Femur (tissue), 1 donor: ENCODE data around the gene NRIP3.
"Not testable (repeated sequence)": the region's sequence is repeated elsewhere in the genome, so short reads cannot be mapped to it uniquely, and the experiment has no call there.

ENCODE experiments used
- DNase-seq: peaks from one replicate; pipeline ENCODE4 v3.0.0-alpha.2; 2017

Gene NRIP3

DNA sequence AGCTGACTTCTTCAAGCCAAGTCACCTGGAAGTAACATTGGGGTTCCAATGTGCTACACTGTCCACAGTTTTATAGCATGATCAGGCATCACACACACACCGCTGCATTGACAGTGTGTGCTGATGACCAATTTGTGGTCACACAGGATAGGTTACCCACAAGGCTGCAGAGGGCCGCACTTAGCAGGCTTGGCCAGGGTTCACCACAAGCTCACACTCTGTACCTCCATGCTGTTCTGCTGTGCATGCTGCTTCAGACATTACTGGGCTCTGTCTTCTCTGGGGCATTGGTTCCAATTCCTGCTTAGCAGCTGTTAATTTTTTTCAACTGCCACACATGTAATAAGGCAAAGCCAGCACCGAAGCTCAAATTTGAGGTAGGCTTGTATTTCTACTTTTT is 11.0 kb upstream of the NRIP3 start:
- no peak for DNase-seq

DNA sequence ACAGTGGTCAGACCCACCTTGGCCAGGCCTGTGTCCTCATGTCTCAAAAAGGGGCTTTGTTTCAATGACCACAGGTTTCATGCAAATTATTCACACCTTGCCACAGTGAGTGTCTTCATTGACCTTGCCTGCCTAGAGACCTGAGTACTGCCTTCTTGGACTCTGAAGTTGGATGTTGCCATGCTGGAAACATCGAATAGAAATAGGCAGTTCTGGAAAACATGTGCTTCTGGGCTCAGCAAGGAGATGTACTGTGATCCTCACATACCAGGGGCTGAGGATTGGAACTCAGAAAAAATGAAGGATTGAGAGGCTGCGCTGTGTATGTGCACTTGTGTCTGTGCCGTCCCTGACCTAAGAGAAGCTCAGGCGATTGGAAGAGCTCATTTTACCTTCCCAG is 9.6 kb upstream of the NRIP3 start:
- no peak for DNase-seq

DNA sequence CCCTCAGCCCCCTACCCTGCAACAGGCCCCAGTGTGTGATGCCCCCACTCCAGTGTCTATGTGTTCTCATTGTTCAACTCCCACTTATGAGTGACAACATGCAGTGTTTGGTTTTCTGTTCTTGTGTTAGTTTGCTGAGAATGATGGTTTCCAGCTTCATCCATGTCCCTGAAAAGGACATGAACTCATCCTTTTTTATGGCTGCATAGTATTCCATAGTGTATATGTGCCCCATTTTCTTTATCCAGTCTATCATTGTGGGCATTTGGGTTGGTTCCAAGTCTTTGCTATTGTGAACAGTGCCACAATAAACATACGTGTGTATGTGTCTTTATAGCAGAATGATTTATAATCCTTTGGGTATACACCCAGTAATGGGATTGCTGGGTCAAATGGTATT is 5.7 kb upstream of the NRIP3 start:
- DNase-seq = not testable (repeated sequence)

DNA sequence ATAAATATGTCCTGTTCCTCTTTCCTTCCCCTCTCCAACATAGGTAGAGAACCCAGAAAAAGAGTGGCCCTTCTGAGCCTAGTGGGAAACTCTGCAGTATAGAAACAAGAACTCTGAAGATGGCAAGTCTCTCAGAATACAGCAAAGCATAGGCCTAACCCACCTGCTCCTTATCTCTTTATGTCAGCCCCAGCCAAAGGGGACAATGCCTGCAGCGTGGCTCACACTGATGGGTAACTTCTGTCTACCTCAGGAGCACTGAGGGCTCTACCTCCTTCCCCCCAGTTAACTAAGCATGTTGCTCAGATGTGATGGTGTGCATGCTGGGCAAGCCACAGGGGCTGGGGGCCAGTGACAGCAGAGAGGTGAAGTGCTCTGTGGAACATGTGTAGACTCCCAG is 4.9 kb upstream of the NRIP3 start:
- no peak for DNase-seq

DNA sequence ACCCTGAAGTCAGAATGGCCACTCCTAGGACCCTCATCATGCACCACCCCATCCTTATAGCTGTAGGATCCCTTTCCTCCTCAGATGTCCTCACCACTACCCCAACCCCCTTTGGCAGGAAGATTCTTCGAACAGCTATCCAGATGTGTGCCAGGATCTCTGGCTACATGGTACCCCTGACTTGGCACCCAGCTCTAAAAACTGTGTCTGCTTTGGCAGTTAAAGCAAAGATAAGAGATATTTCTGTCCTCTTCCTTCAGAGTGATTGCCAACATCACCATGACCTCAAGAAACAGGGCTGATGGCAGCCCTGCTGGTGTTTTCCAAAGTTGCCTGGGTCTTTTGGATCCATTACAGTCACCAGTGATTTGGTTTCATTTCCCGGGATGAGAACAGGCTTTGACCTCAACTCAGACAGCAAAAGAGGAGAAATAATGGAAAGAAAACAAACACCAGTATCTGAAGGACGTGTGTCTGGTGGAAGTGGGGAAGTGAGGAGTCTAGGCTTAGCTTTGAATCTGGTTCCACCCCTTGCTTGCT is 4.3 kb upstream of the NRIP3 start:
- no peak for DNase-seq

DNA sequence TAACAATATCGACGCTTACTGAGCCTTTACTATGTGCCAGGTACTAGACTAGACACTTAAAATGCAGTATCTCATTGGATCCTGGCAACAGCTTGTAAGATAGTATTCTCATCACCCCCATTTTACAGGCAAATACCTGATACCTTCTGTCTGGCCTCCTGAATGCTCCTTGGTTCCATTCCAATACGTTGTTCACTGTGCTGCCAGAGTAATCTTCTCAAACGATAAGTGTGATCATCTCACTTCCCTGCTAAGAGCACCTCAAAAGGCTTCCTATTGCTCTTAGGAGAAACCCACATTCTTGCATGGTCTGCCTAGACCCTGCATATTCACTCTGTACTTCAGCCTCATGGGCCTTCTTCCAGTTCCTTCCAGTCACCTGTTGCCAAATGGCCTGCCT is 1.3 kb upstream of the NRIP3 start:
- no peak for DNase-seq

DNA sequence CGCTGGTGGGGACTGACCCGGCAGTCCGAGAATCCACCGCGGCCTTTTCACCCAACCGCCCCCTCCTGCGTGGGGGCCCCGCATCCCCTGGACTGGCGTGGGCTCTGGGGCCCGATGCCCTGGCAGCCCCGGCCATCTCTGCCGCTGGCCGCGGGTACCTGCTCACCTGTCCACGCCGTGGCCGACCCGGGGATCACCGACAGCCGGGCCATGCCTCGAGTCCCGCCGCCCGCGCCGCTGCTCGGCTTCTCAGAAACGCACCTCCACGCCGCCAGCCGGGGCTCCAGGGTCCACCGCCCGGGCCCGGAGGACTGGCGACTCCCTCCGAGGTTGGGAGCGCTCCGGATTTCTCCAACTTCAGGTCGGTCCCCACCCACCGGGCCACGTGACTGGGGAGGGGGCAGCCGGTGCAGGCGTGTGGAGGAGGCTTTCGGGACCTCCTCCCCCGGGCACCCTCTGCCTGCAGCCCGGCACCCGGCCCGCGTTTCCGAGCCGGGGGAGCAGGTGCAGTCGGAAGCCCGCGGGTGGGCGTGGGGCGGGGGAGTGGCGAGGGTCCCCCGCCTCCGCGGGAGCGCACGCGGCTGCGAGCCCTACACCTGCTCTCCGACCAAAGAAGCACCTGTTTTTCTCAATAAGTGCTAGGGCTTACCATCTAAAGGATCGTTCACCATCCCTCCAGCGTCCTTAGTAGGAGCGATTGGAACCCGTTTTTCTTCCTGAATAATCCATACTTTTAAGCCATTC is 554 bp upstream of the NRIP3 start:
- DNase-seq = peak; percentile 39

DNA sequence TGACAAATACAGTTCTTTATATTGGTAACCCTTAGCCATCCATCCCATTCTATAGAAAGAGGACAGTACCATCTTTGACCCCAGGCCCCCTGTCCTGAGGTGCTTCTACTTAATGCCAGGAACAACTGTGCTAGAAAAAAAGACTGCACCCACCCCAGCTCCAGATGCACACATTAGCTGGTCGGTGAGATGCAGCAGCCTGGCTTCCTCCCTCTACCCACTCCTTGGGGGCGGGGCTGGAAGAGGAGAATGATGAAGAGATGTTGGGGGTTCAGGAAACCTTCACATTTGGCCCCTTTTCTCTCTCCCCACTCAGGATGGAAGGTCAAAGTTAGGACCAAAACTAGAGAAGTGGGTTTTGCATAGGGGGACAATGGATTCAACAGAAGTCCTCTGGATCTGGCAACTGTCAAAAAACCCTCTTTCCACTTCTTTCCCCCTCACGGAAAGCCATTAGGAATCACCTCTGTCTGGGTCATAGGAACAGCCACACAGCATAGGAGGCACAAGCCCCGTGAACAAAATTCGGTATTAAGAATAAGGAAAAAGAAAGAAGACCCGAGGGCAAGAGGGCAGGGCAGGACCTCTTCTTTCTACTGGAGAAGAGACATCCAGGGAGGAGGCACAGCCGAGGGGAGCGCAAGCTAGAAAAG is 755 bp downstream of the NRIP3 start:
- no peak for DNase-seq

DNA sequence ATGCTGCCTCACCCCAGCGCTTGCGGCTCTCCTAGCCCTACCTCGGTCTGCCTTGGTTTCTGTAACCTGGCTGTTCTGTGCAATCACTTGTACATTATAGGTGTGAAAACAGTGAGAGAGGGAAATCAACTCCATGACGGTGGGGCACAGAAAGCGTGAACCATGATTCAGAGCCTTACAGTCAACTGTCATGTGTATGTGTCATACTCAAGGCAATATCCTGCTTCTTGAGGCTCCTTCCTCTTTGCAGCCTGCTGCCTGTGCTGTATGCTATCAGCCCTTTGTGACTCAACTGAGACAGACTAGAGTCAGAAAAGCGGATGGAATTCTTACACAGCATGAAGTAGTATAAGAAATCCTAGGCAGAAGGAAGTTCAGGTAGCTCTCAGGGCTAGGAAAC is 2.1 kb downstream of the NRIP3 start:
- no peak for DNase-seq

DNA sequence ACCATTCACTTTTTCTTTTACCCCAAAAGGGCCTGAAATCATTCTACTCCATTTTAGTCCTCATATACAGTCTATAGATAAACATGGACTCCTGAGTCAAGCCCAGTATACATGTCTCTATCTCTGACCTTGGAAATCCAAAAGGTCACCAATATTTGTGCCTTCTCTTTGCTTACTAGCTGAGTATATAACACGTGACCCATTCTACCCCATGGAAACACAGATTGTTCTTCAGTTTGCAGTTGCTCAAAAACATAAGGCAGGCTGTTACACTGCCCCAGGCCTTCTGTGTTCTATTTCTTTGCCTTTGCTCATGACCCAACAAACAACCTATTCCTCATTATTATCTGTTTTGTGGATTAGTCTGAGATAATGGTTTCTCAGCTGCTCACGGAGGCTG is 5.8 kb downstream of the NRIP3 start:
- DNase-seq = no peak

DNA sequence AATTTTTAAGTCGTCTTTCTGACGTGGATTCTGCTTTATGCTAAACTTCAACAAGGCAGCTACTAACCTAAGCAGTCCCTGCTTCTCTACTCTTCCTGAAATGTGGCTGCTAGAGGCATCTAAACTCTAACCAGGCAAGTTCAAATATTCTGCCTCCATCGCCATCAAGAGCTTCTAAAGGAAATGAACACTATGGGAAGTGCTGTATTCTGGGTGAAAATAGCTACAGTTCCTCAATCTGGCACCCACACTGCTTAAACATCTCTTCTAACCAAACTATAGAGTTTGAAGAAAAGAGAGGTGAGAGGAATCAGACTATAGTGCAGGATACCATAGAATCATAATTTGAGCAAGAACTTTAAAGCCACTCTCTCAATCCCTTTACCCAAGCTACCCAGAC is 6.3 kb downstream of the NRIP3 start:
- DNase-seq = no peak

DNA sequence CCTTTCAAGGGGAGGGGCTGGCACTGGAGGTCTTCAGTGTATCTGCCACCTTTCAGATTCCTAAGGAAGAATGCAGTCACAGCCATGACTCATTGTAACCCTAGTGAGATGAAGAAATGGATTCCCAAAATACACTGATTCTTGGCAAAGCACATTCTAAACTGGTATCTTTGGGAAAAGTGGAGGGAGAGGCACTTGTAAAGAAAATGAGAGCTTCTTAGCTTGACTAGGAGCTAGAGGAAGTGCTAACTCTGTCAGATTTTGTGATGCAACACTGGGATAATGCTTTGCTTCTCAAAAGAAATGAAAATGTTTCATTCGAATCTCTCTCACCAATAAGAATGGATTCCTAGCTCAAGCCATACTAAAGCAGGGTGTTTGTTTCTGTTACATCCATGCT is 14.3 kb downstream of the NRIP3 start:
- no peak for DNase-seq

DNA sequence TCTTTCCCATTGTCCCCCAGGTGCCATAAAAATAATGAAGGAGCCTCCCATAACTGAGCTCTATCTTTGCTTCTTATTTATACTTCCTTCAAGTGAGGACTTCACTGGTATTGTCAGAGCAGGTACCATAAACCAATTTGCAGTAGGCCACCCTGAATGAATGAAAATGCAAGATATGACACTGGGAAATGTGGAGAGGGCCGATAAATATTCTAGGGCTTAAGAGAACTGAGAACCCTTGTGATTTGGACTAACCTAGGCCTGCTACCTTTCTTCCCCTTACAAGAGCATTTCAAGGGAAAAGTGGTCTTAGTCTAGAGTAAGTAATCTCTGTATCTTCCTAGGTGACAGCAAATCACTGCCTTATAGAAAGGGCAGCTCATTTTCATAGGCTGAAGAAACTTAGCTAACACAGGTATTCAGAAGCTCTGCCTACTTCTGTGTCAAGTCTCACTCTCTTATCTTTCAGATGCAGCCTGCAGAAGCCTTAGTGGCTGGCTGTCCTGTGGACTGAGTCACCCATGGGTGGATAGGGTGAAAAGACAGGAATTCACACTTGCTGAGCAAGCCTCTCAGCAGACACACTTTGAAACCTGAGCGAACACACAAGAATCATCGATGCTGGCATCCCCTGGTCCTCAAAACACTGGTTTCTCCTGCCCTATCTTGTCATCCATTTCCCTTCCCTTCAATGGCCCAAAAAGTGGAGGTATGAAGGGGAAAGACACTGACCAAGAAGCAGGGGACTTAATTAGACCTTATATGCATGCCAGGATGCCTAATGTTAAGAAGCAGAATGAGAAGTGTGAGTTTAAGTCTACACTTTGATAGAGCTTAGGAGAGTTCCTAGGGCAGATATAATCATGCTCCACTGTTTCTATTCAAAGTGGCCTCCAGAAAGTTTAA is 15.2 kb downstream of the NRIP3 start:
- no peak for DNase-seq

DNA sequence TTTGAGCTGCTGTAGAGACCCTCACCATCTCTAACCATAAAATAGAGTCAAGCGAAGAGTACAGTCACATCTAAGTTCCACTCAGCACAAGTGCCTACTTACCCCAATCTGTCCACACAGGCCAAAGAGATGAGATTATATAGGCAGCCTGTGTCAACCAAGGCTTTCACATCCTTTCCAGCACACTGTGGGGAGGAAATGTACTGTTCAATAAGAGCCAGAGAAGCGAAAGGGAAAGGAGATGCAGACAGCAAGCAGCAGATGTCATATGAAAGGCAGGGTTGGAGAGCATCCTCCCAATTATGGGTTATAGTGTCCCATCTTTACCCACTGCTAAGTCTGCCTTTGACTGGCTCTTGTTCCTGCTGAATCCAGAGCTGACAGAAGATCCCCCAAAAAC is 16.4 kb downstream of the NRIP3 start:
- no peak for DNase-seq

DNA sequence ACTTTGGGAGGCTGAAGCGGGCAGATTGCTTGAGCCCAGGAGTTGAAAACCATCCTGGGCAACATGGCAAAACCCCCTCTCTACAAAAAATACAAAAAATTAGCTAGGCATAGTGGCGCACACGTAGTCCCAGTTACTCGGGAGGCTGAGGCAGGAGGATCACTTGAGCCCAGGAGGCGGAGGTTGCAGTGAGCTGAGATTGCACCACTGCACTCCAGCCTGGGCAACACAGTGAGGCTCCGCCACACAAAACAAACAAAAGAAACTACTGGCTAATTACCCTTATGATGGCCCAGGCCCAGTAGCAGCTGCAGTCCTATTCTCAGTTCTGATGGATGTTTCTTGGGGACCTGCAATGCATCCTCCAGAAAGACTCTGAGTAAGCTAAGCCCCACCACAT is 17.0 kb downstream of the NRIP3 start:
- not testable (repeated sequence) for DNase-seq

DNA sequence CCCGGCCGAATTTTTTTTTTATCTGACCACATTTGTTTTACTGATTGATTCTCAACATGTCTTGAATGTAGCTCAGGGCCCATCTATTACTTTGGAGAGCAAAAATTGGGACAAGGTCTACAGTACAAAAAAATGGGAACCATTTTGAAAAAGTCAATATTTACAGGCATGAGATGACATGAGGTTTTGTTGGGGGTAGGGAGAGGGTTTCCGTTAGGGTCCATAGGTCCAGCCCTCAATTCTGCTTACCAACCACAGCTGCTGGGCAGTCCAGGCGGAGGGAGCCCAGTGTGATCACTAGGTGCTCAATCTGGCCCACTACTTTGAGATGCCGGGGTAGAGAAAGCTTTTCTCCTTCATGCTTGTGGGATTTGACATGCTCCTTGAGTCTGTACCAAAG is 18.3 kb downstream of the NRIP3 start:
- no peak for DNase-seq

DNA sequence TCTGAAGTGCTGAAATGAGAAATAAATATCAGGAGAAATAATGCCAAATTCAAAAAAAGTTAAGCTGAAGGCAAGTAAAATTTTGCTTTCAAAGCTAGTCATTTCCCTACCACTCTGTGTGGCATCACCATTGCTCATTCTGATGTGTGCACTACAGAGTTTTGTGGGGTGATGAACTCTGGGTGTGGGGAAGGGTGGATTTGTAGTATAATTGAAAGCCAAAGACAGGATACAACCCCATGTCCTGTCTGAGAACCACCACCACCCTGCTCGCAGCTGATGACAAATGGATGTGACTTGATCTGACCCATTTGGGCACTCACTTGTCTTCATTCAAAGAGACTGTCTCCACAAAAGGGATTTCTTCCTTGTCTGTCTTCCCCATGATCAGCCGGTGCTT is 20.2 kb downstream of the NRIP3 start:
- DNase-seq = no peak

DNA sequence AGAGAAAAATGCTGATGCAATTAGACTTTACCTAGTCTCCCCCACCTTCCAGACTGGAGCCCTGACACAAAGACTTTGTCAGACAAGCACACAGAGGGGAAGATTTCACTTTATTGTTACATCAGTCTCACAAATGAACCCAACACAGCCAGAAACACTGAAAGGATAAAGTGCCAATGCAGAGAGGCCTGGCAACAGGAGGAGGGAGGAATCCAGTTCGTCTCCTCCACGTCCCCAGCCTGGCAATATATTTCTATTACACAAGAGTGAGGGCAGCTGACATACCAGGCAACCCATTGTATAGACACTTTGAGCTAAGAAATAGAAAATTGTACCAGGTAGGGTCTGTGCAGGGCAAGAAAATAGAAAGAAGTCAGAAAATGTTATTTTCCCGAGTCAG is 23.3 kb downstream of the NRIP3 start:
- DNase-seq = no peak

DNA sequence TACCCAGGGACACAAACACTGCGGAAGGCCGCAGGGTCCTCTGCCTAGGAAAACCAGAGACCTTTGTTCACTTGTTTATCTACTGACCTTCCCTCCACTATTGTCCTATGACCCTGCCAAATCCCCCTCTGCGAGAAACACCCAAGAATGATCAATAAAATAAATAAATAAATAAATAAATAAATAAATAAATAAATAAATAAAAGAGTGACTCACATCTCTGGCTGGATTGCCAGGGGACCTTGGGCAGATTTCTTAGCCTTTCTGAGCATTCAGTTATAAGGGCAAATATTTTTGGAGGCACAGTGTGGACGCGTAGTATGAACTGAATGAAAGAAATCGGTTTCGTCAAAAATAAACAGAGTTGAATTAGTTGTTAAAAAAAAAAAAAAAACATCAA is 24.4 kb downstream of the NRIP3 start:
- not testable (repeated sequence) for DNase-seq

DNA sequence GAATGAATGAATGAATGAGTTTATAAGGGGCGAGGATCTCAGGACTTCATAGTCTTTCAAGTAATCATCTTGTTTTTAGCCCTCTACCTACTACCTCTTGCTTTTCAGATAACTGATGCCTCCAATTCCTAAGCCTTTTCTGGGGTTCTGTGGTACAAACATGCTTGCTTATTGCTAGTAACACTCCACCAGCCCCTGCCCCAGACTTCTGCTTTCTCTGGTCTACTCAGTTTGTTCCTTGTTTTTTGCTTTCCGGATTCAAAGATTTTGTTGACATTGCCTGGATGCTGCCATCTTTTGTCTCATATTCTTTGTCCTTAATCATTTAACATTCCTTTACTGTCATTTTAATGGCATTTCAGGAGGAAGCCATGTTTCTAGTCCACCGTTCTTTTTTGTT is 30.7 kb downstream of the NRIP3 start:
- DNase-seq = no peak

DNA sequence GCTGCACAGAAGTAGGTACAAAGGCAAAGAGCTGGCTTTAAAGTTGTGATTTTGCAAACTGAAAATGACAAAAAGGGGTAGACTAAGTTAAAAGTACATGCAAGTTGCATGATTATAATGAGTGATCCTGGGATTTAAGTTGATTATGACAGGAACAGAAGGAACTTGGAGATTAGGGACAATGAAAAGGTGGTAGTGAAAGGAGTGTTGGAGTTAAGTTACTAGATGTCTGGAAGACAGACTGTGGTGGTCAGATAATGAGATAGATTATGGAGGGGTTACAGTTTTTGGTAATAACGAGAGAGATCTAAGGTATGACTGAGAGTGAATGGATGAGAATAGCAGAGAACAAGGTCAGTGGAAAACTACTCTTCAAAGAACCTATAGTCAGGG is 31.9 kb downstream of the NRIP3 start:
- no peak for DNase-seq

DNA sequence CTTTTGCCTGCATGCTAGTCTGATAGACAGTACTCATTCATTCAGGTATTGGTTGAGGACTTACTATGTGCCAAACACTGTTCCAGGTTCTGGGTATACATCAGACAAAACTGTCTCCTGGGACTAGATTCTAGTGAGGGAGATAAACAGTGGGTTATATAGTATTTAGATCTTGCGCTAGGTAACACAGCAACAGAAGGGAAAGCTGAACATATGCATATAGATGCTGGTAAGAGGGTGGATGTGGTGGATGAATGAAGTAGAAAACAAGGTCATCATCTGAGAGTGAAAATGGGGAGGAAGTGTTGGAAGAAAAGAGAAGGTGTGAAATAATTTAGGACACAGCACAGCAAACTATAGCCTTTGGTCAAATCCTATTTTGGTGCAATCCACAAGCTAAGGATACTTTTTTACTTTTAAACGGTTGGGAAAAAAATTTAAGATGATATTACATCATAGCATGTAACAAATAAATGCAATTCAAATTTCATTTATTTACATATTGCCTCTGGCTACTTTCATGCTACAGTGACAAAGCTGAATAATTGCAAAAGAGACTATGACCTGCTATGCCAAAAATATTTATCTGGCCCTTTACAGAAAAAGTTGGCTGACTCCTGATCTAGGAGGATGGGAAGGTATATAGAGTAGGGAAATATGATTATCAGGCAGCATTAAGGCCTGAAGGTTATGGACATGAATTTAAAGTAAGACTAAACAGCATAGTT is 32.4 kb downstream of the NRIP3 start:
- DNase-seq = no peak

DNA sequence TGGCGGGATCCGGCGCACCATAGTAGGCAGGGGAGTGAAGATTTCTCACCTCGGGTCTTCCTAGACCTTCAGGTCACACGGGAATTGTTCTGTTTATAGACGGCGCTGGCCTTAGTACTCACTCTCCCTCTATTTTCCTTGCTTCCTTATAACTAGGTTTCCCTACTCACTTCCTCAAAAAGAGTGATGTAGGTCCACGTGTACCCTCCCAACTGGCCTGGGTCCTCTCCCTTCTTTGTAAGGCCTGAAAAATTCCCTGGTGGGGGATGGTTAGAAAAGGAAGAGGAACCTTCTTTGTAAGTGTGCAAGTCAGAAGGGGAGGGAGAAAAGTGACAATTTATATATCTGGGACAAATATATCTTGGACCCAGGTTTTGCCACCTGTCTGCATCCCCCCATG is 36.6 kb downstream of the NRIP3 start:
- DNase-seq = no peak
